K562 (cell line): Measurements from ENCODE around the gene RBSN. TPM values are rescaled to one million over a fixed set of nuclear protein-coding genes. Genes with fewer than 3 reads are reported as not detected.

Source experiments
- HIVEP1 ChIP-seq: fragments of 250-450 bp; sonication (Bioruptor Pico); IDR thresholded peaks from 2 replicates; pipeline ENCODE4 v1.4.0; 2020; ENCODE audit warnings: mild to moderate bottlenecking
- MBD2 ChIP-seq: sonication (generic); IDR thresholded peaks from 2 replicates; pipeline ENCODE4 v1.6.1; 2016; ENCODE audit warnings: low read depth, borderline replicate concordance
- SAP30 ChIP-seq: fragments of 200-600 bp; sonication (generic); IDR thresholded peaks from 2 replicates; pipeline ENCODE4 v1.6.1; 2012; ENCODE audit warnings: borderline replicate concordance, low read depth, mild to moderate bottlenecking, moderate library complexity, low read length, control low read depth, inconsistent platforms; ENCODE audit not compliant: insufficient read depth, poor library complexity, severe bottlenecking
- SMARCC2 ChIP-seq: fragments of 450-650 bp; IDR thresholded peaks from 2 replicates; pipeline ENCODE4 v1.6.1; 2017; ENCODE audit warnings: antibody characterized with exemption, moderate library complexity, mild to moderate bottlenecking, low read depth
- SREBF2 ChIP-seq: sonication (generic); formaldehyde crosslinking; IDR thresholded peaks from 2 replicates; pipeline ENCODE4 v1.4.0; 2020; ENCODE audit warnings: mild to moderate bottlenecking, missing genetic modification reagents
- YY1 ChIP-seq, 3 experiments: IDR thresholded peaks; 2 replicates each; pipeline ENCODE4 v1.6.1; 2011; ENCODE audit warnings: low read length in 2 of 3, mild to moderate bottlenecking in 2 of 3, moderate library complexity in 2 of 3, borderline replicate concordance in 1 of 3, control low read depth in 1 of 3, low read depth in 1 of 3; ENCODE audit not compliant: insufficient read depth in 3 of 3, insufficient replicate concordance in 2 of 3, control insufficient read depth in 1 of 3, insufficient read length in 1 of 3; ENCODE audit errors: extremely low read depth in 1 of 3
- ZNF431 ChIP-seq: sonication (generic); formaldehyde crosslinking; IDR thresholded peaks from 2 replicates; pipeline ENCODE4 v1.8.0; 2022; ENCODE audit warnings: mild to moderate bottlenecking, missing genetic modification reagents
- ZNF584 ChIP-seq: fragments of 200-800 bp; sonication (Bioruptor generic); IDR thresholded peaks from 2 replicates; pipeline ENCODE4 v1.6.1; 2016; ENCODE audit warnings: low read depth, mild to moderate bottlenecking, missing genetic modification characterization, missing compliant biosample characterization
- polyA plus RNA-seq, 8 experiments: library from polyadenylated mRNA; depleted of rRNA in 4 of 8; stranded (reverse) in 5 of 8; unstranded in 3 of 8; fragments of >200 nt; fragmentation: Nextera tagmentation in 2 of 8; fragmentation: Illumina TruSeq in 1 of 8; extraction: Ambion mirVana in 2 of 8; extraction: Trizol in 1 of 8; gene quantifications; 2 replicates each; pipeline versions ENCODE4 v1.2.1 to v1.2.3, GENCODE V29; 2011 to 2014; ENCODE audit warnings: inconsistent platforms in 1 of 8, missing spikeins in 1 of 8
- total RNA-seq, 7 experiments: library from RNA; depleted of rRNA in 6 of 7; stranded (reverse); fragments of >200 nt in 6 of 7; fragmentation: Illumina TruSeq in 2 of 7; extraction: Trizol in 2 of 7; gene quantifications; 2 replicates each; pipeline versions ENCODE4 v1.2.1 to v1.2.3, GENCODE V29; 2011 to 2021; ENCODE audit warnings: low replicate concordance in 1 of 7
- TF ChIP-seq, protein P1 (sequence below): fragments of 450-650 bp; formaldehyde crosslinking; IDR thresholded peaks from 2 replicates; pipeline ENCODE4 v1.4.0; 2022; ENCODE audit warnings: missing genetic modification characterization
- TF ChIP-seq, protein P2 (sequence below): fragments of 250-450 bp; sonication (Bioruptor Pico); IDR thresholded peaks from 2 replicates; pipeline ENCODE4 v1.5.0; 2021; ENCODE audit warnings: mild to moderate bottlenecking, borderline replicate concordance
- TF ChIP-seq, protein P3 (sequence below), 2 experiments: fragments of 450-650 bp in 1 of 2; sonication (generic) in 1 of 2; formaldehyde crosslinking; conservative IDR thresholded peaks; 2 replicates each; pipeline versions ENCODE4 v1.4.0 to v1.8.1; 2020 to 2022; ENCODE audit warnings: mild to moderate bottlenecking in 1 of 2, missing genetic modification reagents in 1 of 2
- TF ChIP-seq, protein P4 (sequence below): fragments of 250-450 bp; sonication (Bioruptor Pico); IDR thresholded peaks from 2 replicates; pipeline ENCODE4 v1.5.0; 2022; ENCODE audit warnings: mild to moderate bottlenecking
- TF ChIP-seq, protein P5 (sequence below): conservative IDR thresholded peaks from 2 replicates; pipeline ENCODE4 v1.6.1; 2011; ENCODE audit warnings: low read depth, mild to moderate bottlenecking, low read length; ENCODE audit not compliant: control insufficient read depth
- TF ChIP-seq, protein P6 (sequence below): fragments of 450-650 bp; formaldehyde crosslinking; IDR thresholded peaks from 2 replicates; pipeline ENCODE4 v1.4.0; 2020; ENCODE audit warnings: mild to moderate bottlenecking, moderate library complexity

The RBSN gene
- total and polyA plus RNA-seq, 9 of the 15 experiments (the other 6 are each of a cell fraction or from before 2014, with no cell fraction given): 2.9 to 19.6 (median 15.0) TPM

DNA sequence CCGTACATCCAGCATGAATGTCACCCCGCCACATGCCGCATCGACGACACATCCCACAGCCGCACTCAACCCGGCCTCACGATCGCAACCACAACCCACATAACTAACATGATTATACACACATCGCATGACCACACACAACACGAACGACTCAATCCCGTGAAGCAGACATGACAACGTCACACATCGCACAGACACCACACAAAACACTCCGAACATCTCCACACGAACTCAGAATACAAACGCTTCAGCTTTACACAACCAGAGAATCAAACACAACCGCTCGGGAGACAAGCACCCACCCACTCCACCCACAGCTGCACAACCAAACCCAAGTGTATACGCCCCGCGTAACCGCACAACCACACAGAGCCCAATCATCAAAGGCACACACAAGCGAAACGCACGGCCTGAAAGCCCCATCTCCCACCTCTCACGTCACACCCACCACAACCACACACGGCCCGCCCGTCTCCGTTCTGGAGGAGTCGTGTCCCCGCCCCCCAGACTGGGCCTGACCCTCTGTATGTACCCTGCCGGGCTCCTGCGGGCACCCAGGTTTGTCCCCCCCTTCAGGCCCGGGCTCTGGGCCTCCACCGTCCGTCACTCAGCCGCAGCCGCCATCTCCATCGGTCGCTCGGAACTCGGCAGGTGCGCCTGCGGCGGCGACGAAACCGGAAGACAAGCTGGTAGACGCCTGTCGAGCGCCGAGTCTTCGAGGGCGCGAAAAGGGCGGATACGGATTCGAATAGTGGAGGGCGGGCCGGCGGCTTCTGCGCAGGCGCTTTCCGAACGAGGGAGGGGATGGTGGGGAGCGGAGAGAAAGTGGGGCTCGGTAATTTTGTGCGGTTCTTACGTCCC, at the start of gene RBSN (continued):
- TF ChIP-seq, protein P1, sequence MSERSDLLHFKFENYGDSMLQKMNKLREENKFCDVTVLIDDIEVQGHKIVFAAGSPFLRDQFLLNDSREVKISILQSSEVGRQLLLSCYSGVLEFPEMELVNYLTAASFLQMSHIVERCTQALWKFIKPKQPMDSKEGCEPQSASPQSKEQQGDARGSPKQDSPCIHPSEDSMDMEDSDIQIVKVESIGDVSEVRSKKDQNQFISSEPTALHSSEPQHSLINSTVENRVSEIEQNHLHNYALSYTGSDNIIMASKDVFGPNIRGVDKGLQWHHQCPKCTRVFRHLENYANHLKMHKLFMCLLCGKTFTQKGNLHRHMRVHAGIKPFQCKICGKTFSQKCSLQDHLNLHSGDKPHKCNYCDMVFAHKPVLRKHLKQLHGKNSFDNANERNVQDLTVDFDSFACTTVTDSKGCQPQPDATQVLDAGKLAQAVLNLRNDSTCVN (CRISPR knock-in tag): peak; percentile 84
- TF ChIP-seq SREBF2 (CRISPR knock-in tag) (0 out of 2 replicates have a peak, but pooled peaks have one; percentile 54), SAP30 (peak; percentile 77), MBD2 (peak; percentile 86), HIVEP1 (CRISPR knock-in tag) (peak; percentile 25; the same call in 1 of the 2 replicates), ZNF431 (CRISPR knock-in tag) (peak; percentile 78; the same call in 1 of the 2 replicates), YY1 (IDR thresholded peaks at IDR 0.05; ENCODE audit: borderline replicate concordance in 1 of 3, control insufficient read depth in 1 of 3, extremely low read depth in 1 of 3, insufficient read depth in 3 of 3, insufficient read length in 1 of 3, insufficient replicate concordance in 2 of 3, low read depth in 1 of 3, low read length in 2 of 3) (peak; percentile 67 to 97 (median 96)), ZNF584 (CRISPR knock-in tag) (no peak), SMARCC2 (peak; percentile 44; the same call in 1 of the 2 replicates)
- TF ChIP-seq, protein P2, sequence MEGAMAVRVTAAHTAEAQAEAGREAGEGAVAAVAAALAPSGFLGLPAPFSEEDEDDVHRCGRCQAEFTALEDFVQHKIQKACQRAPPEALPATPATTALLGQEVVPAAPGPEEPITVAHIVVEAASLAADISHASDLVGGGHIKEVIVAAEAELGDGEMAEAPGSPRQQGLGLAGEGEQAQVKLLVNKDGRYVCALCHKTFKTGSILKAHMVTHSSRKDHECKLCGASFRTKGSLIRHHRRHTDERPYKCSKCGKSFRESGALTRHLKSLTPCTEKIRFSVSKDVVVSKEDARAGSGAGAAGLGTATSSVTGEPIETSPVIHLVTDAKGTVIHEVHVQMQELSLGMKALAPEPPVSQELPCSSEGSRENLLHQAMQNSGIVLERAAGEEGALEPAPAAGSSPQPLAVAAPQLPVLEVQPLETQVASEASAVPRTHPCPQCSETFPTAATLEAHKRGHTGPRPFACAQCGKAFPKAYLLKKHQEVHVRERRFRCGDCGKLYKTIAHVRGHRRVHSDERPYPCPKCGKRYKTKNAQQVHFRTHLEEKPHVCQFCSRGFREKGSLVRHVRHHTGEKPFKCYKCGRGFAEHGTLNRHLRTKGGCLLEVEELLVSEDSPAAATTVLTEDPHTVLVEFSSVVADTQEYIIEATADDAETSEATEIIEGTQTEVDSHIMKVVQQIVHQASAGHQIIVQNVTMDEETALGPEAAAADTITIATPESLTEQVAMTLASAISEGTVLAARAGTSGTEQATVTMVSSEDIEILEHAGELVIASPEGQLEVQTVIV (CRISPR knock-in tag): no peak
- TF ChIP-seq, protein P3, sequence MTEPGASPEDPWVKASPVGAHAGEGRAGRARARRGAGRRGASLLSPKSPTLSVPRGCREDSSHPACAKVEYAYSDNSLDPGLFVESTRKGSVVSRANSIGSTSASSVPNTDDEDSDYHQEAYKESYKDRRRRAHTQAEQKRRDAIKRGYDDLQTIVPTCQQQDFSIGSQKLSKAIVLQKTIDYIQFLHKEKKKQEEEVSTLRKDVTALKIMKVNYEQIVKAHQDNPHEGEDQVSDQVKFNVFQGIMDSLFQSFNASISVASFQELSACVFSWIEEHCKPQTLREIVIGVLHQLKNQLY (CRISPR knock-in tag; conservative IDR thresholded peaks at IDR 0.05): no peak
- TF ChIP-seq, protein P4, sequence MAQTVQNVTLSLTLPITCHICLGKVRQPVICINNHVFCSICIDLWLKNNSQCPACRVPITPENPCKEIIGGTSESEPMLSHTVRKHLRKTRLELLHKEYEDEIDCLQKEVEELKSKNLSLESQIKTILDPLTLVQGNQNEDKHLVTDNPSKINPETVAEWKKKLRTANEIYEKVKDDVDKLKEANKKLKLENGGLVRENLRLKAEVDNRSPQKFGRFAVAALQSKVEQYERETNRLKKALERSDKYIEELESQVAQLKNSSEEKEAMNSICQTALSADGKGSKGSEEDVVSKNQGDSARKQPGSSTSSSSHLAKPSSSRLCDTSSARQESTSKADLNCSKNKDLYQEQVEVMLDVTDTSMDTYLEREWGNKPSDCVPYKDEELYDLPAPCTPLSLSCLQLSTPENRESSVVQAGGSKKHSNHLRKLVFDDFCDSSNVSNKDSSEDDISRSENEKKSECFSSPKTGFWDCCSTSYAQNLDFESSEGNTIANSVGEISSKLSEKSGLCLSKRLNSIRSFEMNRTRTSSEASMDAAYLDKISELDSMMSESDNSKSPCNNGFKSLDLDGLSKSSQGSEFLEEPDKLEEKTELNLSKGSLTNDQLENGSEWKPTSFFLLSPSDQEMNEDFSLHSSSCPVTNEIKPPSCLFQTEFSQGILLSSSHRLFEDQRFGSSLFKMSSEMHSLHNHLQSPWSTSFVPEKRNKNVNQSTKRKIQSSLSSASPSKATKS (CRISPR knock-in tag): no peak
- TF ChIP-seq, protein P5, sequence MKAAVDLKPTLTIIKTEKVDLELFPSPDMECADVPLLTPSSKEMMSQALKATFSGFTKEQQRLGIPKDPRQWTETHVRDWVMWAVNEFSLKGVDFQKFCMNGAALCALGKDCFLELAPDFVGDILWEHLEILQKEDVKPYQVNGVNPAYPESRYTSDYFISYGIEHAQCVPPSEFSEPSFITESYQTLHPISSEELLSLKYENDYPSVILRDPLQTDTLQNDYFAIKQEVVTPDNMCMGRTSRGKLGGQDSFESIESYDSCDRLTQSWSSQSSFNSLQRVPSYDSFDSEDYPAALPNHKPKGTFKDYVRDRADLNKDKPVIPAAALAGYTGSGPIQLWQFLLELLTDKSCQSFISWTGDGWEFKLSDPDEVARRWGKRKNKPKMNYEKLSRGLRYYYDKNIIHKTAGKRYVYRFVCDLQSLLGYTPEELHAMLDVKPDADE: peak; percentile 94
- TF ChIP-seq, protein P6, sequence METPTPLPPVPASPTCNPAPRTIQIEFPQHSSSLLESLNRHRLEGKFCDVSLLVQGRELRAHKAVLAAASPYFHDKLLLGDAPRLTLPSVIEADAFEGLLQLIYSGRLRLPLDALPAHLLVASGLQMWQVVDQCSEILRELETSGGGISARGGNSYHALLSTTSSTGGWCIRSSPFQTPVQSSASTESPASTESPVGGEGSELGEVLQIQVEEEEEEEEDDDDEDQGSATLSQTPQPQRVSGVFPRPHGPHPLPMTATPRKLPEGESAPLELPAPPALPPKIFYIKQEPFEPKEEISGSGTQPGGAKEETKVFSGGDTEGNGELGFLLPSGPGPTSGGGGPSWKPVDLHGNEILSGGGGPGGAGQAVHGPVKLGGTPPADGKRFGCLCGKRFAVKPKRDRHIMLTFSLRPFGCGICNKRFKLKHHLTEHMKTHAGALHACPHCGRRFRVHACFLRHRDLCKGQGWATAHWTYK (CRISPR knock-in tag): peak; percentile 97
